H9 (cell line): Measurements from ENCODE around the gene UMAD1. TPM values are rescaled to one million over a fixed set of nuclear protein-coding genes. Genes with fewer than 3 reads are reported as not detected.

ENCODE experiments used
- DNase-seq: peaks from one replicate; pipeline ENCODE4 v3.0.0-alpha.2; 2017
- H2AFZ ChIP-seq: one replicate; pipeline ENCODE4 v1.6.1; 2013; ENCODE audit warnings: mild to moderate bottlenecking, low read length, control low read depth, moderate library complexity
- H2AK5ac ChIP-seq: 2 replicates; pipeline ENCODE4 v1.6.1; 2013; ENCODE audit warnings: low read length, control low read depth, mixed read lengths; ENCODE audit not compliant: insufficient read length
- H2BK120ac ChIP-seq: one replicate; pipeline ENCODE4 v1.6.1; 2013; ENCODE audit warnings: low read depth, mild to moderate bottlenecking, low read length, control low read depth, inconsistent platforms; ENCODE audit not compliant: poor library complexity, severe bottlenecking
- H2BK12ac ChIP-seq: 2 replicates; pipeline ENCODE4 v1.6.1; 2013; ENCODE audit warnings: low read length, control low read depth, mixed read lengths, low read depth; ENCODE audit not compliant: insufficient read length
- H2BK15ac ChIP-seq: 2 replicates; pipeline ENCODE4 v1.6.1; 2013; ENCODE audit warnings: low read depth, low read length, control low read depth
- H2BK20ac ChIP-seq: one replicate; pipeline ENCODE4 v1.6.1; 2013; ENCODE audit warnings: low read depth, mild to moderate bottlenecking, low read length, control low read depth, inconsistent platforms; ENCODE audit not compliant: poor library complexity, severe bottlenecking
- H2BK5ac ChIP-seq: 2 replicates; pipeline ENCODE4 v1.6.1; 2013; ENCODE audit warnings: low read length, control low read depth, mixed read lengths; ENCODE audit not compliant: insufficient read length
- H3K14ac ChIP-seq: 2 replicates; pipeline ENCODE4 v1.6.1; 2013; ENCODE audit warnings: low read length, control low read depth; ENCODE audit not compliant: insufficient read depth
- H3K18ac ChIP-seq: 2 replicates; pipeline ENCODE4 v1.6.1; 2013; ENCODE audit warnings: low read depth, mild to moderate bottlenecking, mixed read lengths, low read length, control low read depth; ENCODE audit not compliant: insufficient read length
- H3K23ac ChIP-seq: 2 replicates; pipeline ENCODE4 v1.6.1; 2013; ENCODE audit warnings: low read length, control low read depth, mixed read lengths, low read depth; ENCODE audit not compliant: insufficient read length
- H3K23me2 ChIP-seq: 2 replicates; pipeline ENCODE4 v1.6.1; 2013; ENCODE audit warnings: low read depth, mild to moderate bottlenecking, mixed read lengths, low read length, control low read depth; ENCODE audit not compliant: insufficient read length, poor library complexity, severe bottlenecking
- H3K27ac ChIP-seq: 2 replicates; pipeline ENCODE4 v1.5.1; 2013; ENCODE audit warnings: low read length, control low read depth, mixed read lengths, low read depth; ENCODE audit not compliant: insufficient read length
- H3K27me3 ChIP-seq: 2 replicates; pipeline ENCODE4 v1.6.1; 2013; ENCODE audit warnings: low read length, control low read depth, inconsistent platforms; ENCODE audit not compliant: insufficient read depth
- H3K4ac ChIP-seq: 2 replicates; pipeline ENCODE4 v1.6.1; 2013; ENCODE audit warnings: low read depth, mild to moderate bottlenecking, control low read depth, inconsistent platforms, low read length, moderate library complexity
- H3K4me1 ChIP-seq: 2 replicates; pipeline ENCODE4 v1.6.1; 2013; ENCODE audit warnings: low read length, control low read depth, inconsistent platforms; ENCODE audit not compliant: insufficient read depth
- H3K4me2 ChIP-seq: 2 replicates; pipeline ENCODE4 v1.6.1; 2013; ENCODE audit warnings: low read length, control low read depth, mixed read lengths; ENCODE audit not compliant: insufficient read length, insufficient read depth
- H3K56ac ChIP-seq: 2 replicates; pipeline ENCODE4 v1.6.1; 2013; ENCODE audit warnings: low read depth, mild to moderate bottlenecking, mixed read lengths, low read length, control low read depth; ENCODE audit not compliant: insufficient read length
- H3K79me1 ChIP-seq: 2 replicates; pipeline ENCODE4 v1.6.1; 2013; ENCODE audit warnings: low read depth, mild to moderate bottlenecking, moderate library complexity, low read length, control low read depth, inconsistent platforms; ENCODE audit not compliant: insufficient read depth, poor library complexity, severe bottlenecking
- H3K79me2 ChIP-seq: 2 replicates; pipeline ENCODE4 v1.6.1; 2013; ENCODE audit warnings: low read length, control low read depth, inconsistent platforms; ENCODE audit not compliant: insufficient read depth
- H3K9ac ChIP-seq: 2 replicates; pipeline ENCODE4 v1.6.1; 2013; ENCODE audit warnings: low read length, control low read depth, mixed read lengths; ENCODE audit not compliant: insufficient read length; ENCODE audit errors: extremely low read depth
- H3K9me3 ChIP-seq: one replicate; pipeline ENCODE4 v1.6.1; 2013; ENCODE audit warnings: low read depth, low read length, inconsistent platforms; ENCODE audit not compliant: control insufficient read depth
- H3T11ph ChIP-seq: one replicate; pipeline ENCODE4 v1.6.1; 2013; ENCODE audit warnings: mild to moderate bottlenecking, low read length, control low read depth, inconsistent platforms
- H4K20me1 ChIP-seq: one replicate; pipeline ENCODE4 v1.6.1; 2013; ENCODE audit not compliant: control insufficient read depth, insufficient read length, insufficient read depth
- H4K5ac ChIP-seq: 2 replicates; pipeline ENCODE4 v1.6.1; 2013; ENCODE audit warnings: low read depth, mild to moderate bottlenecking, mixed read lengths, low read length, control low read depth; ENCODE audit not compliant: insufficient read length
- H4K8ac ChIP-seq: replicated peaks from 2 replicates; pipeline ENCODE4 v1.6.1; 2013; ENCODE audit warnings: low read length, control low read depth, mixed read lengths, low read depth; ENCODE audit not compliant: insufficient read length
- H4K91ac ChIP-seq: 2 replicates; pipeline ENCODE4 v1.6.1; 2013; ENCODE audit warnings: low read depth, mild to moderate bottlenecking, moderate library complexity, mixed read lengths, low read length, control low read depth; ENCODE audit not compliant: insufficient read length
- H3K27ac Mint-ChIP-seq, 3 experiments: 2 replicates in 2 of 3; 3 replicates in 1 of 3; pipeline ENCODE4 v1.8.0; 2020 to 2021; ENCODE audit warnings: mixed read lengths in 3 of 3, mild to moderate bottlenecking in 1 of 3, moderate library complexity in 1 of 3
- H3K27me3 Mint-ChIP-seq: 2 replicates; pipeline ENCODE4 v1.8.0; 2021; ENCODE audit warnings: low read depth, mild to moderate bottlenecking, moderate library complexity, mixed read lengths
- H3K36me3 Mint-ChIP-seq, 3 experiments: 2 replicates in 2 of 3; 3 replicates in 1 of 3; pipeline ENCODE4 v1.8.0; 2020 to 2021; ENCODE audit warnings: low read depth in 3 of 3, mixed read lengths in 3 of 3; ENCODE audit not compliant: insufficient read depth in 1 of 3
- H3K4me1 Mint-ChIP-seq, 2 experiments: 2 replicates each; pipeline ENCODE4 v1.8.0; 2020; ENCODE audit warnings: mixed read lengths in 2 of 2
- H3K4me3 Mint-ChIP-seq, 2 experiments: 2 replicates in 1 of 2; 3 replicates in 1 of 2; pipeline ENCODE4 v1.8.0; 2020 to 2021; ENCODE audit warnings: mild to moderate bottlenecking in 2 of 2, mixed read lengths in 2 of 2, moderate library complexity in 1 of 2
- H3K9me3 Mint-ChIP-seq, 2 experiments: 2 replicates in 1 of 2; 3 replicates in 1 of 2; pipeline ENCODE4 v1.8.0; 2020; ENCODE audit warnings: mild to moderate bottlenecking in 2 of 2, mixed read lengths in 2 of 2, moderate library complexity in 1 of 2
- WGBS: extraction: QIAGEN DNeasy Blood & Tissue Kit; methylation state at CpG from one replicate; pipeline ENCODE4 v1.1.7; 2013; ENCODE audit warnings: missing lambda C conversion rate, low lambda C conversion rate, mixed read lengths; ENCODE audit not compliant: insufficient read length; ENCODE audit errors: extremely low coverage; 5-methylcytosine and 5-hydroxymethylcytosine counted together
- total RNA-seq: library from RNA; stranded (reverse); gene quantifications from 2 replicates; pipeline ENCODE4 v1.2.1, GENCODE V29; 2021
- TF ChIP-seq, protein P1 (sequence below): fragments of 200-600 bp; sonication (generic); conservative IDR thresholded peaks from 3 replicates; pipeline ENCODE4 v1.8.0; 2021; ENCODE audit warnings: antibody characterized with exemption, mild to moderate bottlenecking

UMAD1 gene
- total RNA-seq, 1 experiment from 2014 or later, result 8.9 TPM

DNA sequence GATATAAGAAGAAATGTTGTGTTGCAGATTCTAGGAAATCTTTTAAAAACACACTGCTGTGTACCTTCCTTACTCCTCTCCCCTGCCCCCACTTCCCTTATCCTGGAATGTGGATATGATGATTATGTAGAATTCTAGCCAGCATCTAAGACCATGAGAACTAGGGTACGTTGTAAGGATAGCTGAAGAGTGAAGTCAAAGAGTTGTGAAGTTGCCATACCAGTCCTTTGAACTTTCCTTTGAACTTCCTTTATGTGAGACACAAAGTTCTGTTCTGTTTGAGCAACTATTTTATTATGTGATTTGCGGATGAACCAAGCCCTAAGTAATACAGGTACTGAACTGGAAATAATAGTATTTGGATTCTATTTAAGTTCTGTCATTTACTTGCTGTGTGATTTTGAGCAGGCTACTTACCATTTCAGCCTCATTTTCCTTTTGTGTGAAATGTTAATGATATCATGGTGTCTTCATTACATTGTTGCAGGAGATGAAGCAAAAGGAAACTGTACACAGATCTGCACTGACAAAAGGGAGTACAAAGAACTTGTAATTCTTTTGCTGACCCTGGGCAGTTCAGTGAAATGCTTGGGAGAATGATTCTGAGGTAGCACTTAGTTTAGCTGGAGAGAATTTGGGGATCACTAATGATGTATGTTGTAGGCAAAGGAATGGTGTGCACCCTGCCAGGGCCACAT is 46.4 kb downstream of the UMAD1 start:
- Histone ChIP-seq H3K14ac (no peak overlapping the region), H2BK15ac (no peak overlapping the region), H3K27ac (no peak overlapping the region), H4K8ac (no peak overlapping the region), H3K9ac (no peak overlapping the region), H2BK5ac (no peak overlapping the region), H3K4me1 (no peaks in the 10 kb centered on the region; the same call in 1 of the 2 replicates), H2BK12ac (no peak overlapping the region), H2AK5ac (no peak overlapping the region), H3K56ac (no peak overlapping the region), H4K20me1 (no peaks in the 10 kb centered on the region), H3K4me2 (no peak overlapping the region), H3K4ac (no peak overlapping the region), H3K79me2 (no peaks in the 10 kb centered on the region), H4K91ac (no peak overlapping the region), H3K27me3 (no peaks in the 10 kb centered on the region), H3T11ph (no peak overlapping the region), H2BK20ac (no peak overlapping the region), H3K23me2 (no peaks in the 10 kb centered on the region), H3K23ac (no peak overlapping the region), H3K79me1 (no peaks in the 10 kb centered on the region), H3K18ac (no peak overlapping the region), H3K9me3 (no peaks in the 10 kb centered on the region), H2BK120ac (no peak overlapping the region), H2AFZ (no peak overlapping the region), H4K5ac (no peak overlapping the region)
- WGBS, result no CpG with 5 or more reads among the region's 2 CpGs
- Mint-ChIP-seq H3K4me1 (peaks cover 0 to 10% of the 10 kb centered on the region in 2 experiments; a peak in 1 of 4 replicates), H3K27ac (peak overlapping the region in 1 of 3 experiments; percentile 35; a peak in 1 of 7 replicates), H3K4me3 (no peak overlapping the region), H3K27me3 (no peaks in the 10 kb centered on the region), H3K9me3 (no peaks in the 10 kb centered on the region; a peak in 1 of 5 replicates), H3K36me3 (no peaks in the 10 kb centered on the region)
- no peak for DNase-seq
- TF ChIP-seq, protein P1, sequence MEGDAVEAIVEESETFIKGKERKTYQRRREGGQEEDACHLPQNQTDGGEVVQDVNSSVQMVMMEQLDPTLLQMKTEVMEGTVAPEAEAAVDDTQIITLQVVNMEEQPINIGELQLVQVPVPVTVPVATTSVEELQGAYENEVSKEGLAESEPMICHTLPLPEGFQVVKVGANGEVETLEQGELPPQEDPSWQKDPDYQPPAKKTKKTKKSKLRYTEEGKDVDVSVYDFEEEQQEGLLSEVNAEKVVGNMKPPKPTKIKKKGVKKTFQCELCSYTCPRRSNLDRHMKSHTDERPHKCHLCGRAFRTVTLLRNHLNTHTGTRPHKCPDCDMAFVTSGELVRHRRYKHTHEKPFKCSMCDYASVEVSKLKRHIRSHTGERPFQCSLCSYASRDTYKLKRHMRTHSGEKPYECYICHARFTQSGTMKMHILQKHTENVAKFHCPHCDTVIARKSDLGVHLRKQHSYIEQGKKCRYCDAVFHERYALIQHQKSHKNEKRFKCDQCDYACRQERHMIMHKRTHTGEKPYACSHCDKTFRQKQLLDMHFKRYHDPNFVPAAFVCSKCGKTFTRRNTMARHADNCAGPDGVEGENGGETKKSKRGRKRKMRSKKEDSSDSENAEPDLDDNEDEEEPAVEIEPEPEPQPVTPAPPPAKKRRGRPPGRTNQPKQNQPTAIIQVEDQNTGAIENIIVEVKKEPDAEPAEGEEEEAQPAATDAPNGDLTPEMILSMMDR, result no peak
